OCI-LY1 (cell line): Measurements from ENCODE around the gene CENPT.
"Not testable (repeated sequence)": the region's sequence is repeated elsewhere in the genome, so short reads cannot be mapped to it uniquely, and the experiment has no call there.

Source experiments
- H2AFZ ChIP-seq: fragments of 200-600 bp; sonication (generic), shearing (Covaris generic); 2 replicates; pipeline ENCODE4 v1.6.0; 2014; ENCODE audit warnings: antibody characterized with exemption, mild to moderate bottlenecking, low read length
- H3F3A ChIP-seq: fragments of 200-600 bp; sonication (generic), shearing (Covaris generic); 2 replicates; pipeline ENCODE4 v1.6.0; 2014; ENCODE audit warnings: mild to moderate bottlenecking, antibody characterized with exemption, low read length, moderate library complexity; ENCODE audit not compliant: insufficient read depth
- H3K27ac ChIP-seq: fragments of 200-600 bp; sonication (generic); 2 replicates; pipeline ENCODE4 v1.5.1; 2014; ENCODE audit warnings: low read length, mixed run types, mild to moderate bottlenecking, low read depth; ENCODE audit not compliant: poor library complexity, severe bottlenecking
- H3K27me3 ChIP-seq: fragments of 200-600 bp; sonication (generic); 2 replicates; pipeline ENCODE4 v1.6.0; 2014; ENCODE audit warnings: antibody characterized with exemption, mild to moderate bottlenecking, low read length, moderate library complexity; ENCODE audit not compliant: insufficient read depth
- H3K36me3 ChIP-seq: fragments of 200-600 bp; sonication (generic); 2 replicates; pipeline ENCODE4 v1.6.1; 2014; ENCODE audit warnings: mild to moderate bottlenecking, antibody characterized with exemption, low read length, moderate library complexity, mixed read lengths; ENCODE audit not compliant: insufficient read depth
- H3K4me1 ChIP-seq: fragments of 200-600 bp; sonication (generic); 2 replicates; pipeline ENCODE4 v1.5.1; 2014; ENCODE audit warnings: mild to moderate bottlenecking, low read length, moderate library complexity; ENCODE audit not compliant: insufficient read depth, severe bottlenecking
- H3K4me2 ChIP-seq: fragments of 200-600 bp; sonication (generic), shearing (Covaris generic); 2 replicates; pipeline ENCODE4 v1.6.1; 2014; ENCODE audit warnings: low read length
- H3K4me3 ChIP-seq: fragments of 200-600 bp; sonication (generic); 2 replicates; pipeline ENCODE4 v1.5.1; 2014; ENCODE audit warnings: low read length, low read depth, mild to moderate bottlenecking, mixed read lengths; ENCODE audit not compliant: poor library complexity, severe bottlenecking
- H3K79me2 ChIP-seq: fragments of 200-600 bp; shearing (Covaris generic); 2 replicates; pipeline ENCODE4 v1.6.1; 2016; ENCODE audit warnings: mixed run types, low read length, mixed read lengths; ENCODE audit not compliant: insufficient read depth
- H3K9ac ChIP-seq: fragments of 200-600 bp; sonication (generic), shearing (Covaris generic); 2 replicates; pipeline ENCODE4 v1.6.1; 2014; ENCODE audit warnings: mild to moderate bottlenecking, low read length, mixed read lengths
- H3K9me2 ChIP-seq: fragments of 200-600 bp; sonication (generic), shearing (Covaris generic); 2 replicates; pipeline ENCODE4 v1.6.1; 2014; ENCODE audit warnings: low read depth, mild to moderate bottlenecking, low read length, mixed read lengths
- H3K9me3 ChIP-seq: fragments of 200-600 bp; shearing (Covaris generic); 2 replicates; pipeline ENCODE4 v1.6.1; 2014; ENCODE audit warnings: low read length, mixed read lengths
- H4K20me1 ChIP-seq: fragments of 200-600 bp; sonication (generic), shearing (Covaris generic); 2 replicates; pipeline ENCODE4 v1.6.0; 2016; ENCODE audit warnings: mild to moderate bottlenecking, low read length; ENCODE audit not compliant: insufficient read depth
- EZH2 ChIP-seq: fragments of 200-600 bp; sonication (generic), shearing (Covaris generic); IDR thresholded peaks from 2 replicates; pipeline ENCODE4 v1.8.0; 2017; ENCODE audit warnings: borderline replicate concordance, mixed run types, mild to moderate bottlenecking, antibody characterized with exemption, low read length, moderate library complexity, mixed read lengths
- TF ChIP-seq, protein P1 (sequence below): fragments of 200-600 bp; sonication (generic), shearing (Covaris generic); IDR thresholded peaks from 2 replicates; pipeline ENCODE4 v1.5.1; 2017; ENCODE audit warnings: mild to moderate bottlenecking, antibody characterized with exemption, low read length, moderate library complexity, mixed read lengths

The CENPT gene

DNA sequence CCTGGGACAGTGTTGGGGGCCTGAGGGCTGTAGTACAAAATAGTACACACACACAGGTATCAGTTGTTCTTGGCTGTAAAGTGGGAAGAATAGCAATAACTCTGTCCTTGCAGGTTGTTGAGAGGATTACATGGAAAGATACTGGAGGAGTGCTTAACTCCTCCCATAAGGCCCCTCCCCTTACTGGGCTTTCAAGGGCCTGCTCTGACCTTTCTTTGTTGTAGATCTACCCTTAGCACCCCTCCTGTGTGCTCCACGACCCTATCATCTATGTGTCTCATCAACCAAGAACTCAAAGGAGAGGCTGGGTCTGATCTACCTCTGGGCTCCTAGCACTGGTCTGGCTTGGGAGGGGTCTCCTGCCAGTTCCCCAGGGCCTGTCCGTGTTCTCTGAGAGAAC is 17.1 kb upstream of the CENPT start:
- no peak overlapping the region for H3K4me2 ChIP-seq
- no peak overlapping the region for H3K27ac ChIP-seq
- H3K4me1 ChIP-seq, result no peaks in the 10 kb centered on the region
- H3K36me3 ChIP-seq, result peaks cover 73% of the 10 kb centered on the region
- no peak overlapping the region for H3K9ac ChIP-seq
- no peaks in the 10 kb centered on the region for H3K27me3 ChIP-seq
- no peaks in the 10 kb centered on the region for H3K9me2 ChIP-seq
- no peak for TF ChIP-seq EZH2
- TF ChIP-seq, protein P1, sequence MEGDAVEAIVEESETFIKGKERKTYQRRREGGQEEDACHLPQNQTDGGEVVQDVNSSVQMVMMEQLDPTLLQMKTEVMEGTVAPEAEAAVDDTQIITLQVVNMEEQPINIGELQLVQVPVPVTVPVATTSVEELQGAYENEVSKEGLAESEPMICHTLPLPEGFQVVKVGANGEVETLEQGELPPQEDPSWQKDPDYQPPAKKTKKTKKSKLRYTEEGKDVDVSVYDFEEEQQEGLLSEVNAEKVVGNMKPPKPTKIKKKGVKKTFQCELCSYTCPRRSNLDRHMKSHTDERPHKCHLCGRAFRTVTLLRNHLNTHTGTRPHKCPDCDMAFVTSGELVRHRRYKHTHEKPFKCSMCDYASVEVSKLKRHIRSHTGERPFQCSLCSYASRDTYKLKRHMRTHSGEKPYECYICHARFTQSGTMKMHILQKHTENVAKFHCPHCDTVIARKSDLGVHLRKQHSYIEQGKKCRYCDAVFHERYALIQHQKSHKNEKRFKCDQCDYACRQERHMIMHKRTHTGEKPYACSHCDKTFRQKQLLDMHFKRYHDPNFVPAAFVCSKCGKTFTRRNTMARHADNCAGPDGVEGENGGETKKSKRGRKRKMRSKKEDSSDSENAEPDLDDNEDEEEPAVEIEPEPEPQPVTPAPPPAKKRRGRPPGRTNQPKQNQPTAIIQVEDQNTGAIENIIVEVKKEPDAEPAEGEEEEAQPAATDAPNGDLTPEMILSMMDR, result no peak
- no peaks in the 10 kb centered on the region for H3K9me3 ChIP-seq
- H3K4me3 ChIP-seq, result no peak overlapping the region
- H3F3A ChIP-seq, result no peaks in the 10 kb centered on the region
- no peaks in the 10 kb centered on the region for H4K20me1 ChIP-seq
- H3K79me2 ChIP-seq, result peaks cover 29% of the 10 kb centered on the region
- H2AFZ ChIP-seq, result no peak overlapping the region

DNA sequence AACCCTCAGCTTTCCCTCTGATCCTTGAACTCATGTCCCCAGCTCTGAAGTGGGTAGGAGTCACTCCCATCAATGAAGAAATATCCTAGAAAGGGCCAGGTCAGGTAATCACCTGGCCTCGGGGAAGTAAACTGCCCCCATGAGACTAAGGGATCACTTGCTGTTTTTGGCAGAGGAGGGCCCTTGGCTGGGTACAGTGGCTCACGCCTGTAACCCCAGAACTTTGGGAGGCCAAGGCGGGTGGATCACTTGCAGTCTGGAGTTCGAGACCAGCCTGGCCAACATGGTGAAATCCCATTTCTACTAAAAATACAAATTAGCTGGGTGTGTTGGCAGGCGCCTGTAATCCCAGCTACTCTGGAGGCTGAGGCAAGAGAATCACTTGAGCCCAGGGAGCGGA is 16.6 kb upstream of the CENPT start:
- Histone ChIP-seq H3K79me2 (peaks cover 31% of the 10 kb centered on the region), H3K36me3 (peaks cover 73% of the 10 kb centered on the region)
- H3K9me3 ChIP-seq, H3F3A ChIP-seq, H3K9me2 ChIP-seq, H3K27ac ChIP-seq, H3K4me1 ChIP-seq, H2AFZ ChIP-seq, H3K4me2 ChIP-seq, H4K20me1 ChIP-seq, H3K27me3 ChIP-seq, H3K9ac ChIP-seq, H3K4me3 ChIP-seq: not testable (repeated sequence)

DNA sequence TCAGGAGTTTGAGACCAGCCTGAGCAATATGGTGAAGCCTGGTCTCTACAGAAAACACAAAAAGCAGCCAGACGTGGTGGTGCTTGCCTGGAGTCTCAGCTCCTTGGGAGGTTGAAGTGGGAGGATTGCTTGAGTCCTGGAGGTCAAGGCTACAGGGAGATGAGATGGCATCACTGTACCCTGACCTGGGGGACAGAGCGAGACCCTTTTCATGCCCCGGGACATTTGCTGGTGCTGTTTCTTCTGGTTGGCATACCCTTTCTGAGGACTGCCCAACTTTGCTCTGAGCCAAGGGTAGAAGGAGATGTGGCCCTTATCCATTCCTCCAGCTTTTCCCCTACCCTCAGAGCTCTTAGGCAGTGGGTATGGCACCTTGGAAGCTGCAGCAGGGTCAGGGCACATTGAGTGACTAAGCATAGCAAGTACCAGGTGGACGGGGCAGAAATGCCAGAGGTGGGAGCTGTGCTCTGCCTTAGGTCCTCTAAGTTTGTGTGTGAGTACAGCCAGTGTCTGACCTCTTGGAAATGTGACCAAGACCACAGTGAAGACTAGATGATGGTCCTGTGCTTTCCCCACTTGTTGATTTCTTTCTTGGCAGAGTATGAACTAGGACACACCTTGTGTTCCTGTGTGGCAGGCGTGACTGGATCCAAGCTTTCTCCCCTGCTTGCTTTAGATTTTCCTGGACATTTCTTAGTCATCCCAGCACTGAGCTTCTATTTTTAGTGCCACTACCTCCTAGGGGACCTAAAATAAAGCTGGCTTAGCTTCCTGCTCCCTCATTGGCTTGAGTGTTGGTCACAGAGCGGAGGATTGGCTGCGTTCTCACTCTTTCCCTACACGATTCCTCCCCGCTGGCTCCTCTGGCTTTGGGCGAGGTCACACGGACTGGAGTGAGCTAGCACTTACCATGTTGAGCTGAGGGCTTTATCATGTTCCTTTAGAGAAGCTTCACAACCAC is 15.4 kb upstream of the CENPT start:
- Histone ChIP-seq H3K9ac (no peak overlapping the region), H3K4me3 (no peak overlapping the region), H3F3A (no peaks in the 10 kb centered on the region), H4K20me1 (no peaks in the 10 kb centered on the region), H3K4me1 (no peaks in the 10 kb centered on the region), H2AFZ (no peak overlapping the region), H3K79me2 (peaks cover 42% of the 10 kb centered on the region), H3K36me3 (peaks cover 62% of the 10 kb centered on the region), H3K9me2 (no peaks in the 10 kb centered on the region), H3K27me3 (no peaks in the 10 kb centered on the region), H3K4me2 (no peak overlapping the region), H3K27ac (no peak overlapping the region), H3K9me3 (no peaks in the 10 kb centered on the region)
- no peak for TF ChIP-seq EZH2
- TF ChIP-seq, protein P1, result no peak

DNA sequence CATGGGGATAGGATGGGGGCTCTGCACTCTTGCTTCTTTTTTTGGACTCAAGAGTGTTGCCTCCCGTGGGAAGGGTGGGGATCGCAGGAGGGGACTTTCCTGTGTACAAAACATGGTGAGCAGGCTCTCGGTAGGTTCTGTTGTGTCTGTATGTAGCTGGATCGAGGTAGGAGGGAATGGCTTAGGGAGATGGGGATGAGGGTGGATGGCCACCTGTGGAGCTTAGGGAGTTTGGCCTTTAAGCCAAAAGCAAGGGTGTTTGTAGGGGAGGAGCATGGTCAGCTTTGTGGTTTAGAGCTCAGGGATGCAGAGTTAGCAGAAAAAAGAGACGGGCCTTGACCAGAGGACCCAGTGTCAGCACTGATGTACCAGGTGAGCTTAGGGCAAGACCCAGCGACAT is 14.4 kb upstream of the CENPT start:
- Histone ChIP-seq H3K27ac (no peak overlapping the region), H3K27me3 (no peaks in the 10 kb centered on the region), H3K9ac (no peak overlapping the region), H3K9me2 (no peaks in the 10 kb centered on the region), H3K4me1 (no peaks in the 10 kb centered on the region), H3K4me2 (no peak overlapping the region), H3K36me3 (peaks cover 52% of the 10 kb centered on the region; the same call in 1 of the 2 replicates), H2AFZ (no peak overlapping the region), H3K9me3 (no peaks in the 10 kb centered on the region), H4K20me1 (no peaks in the 10 kb centered on the region), H3K4me3 (no peak overlapping the region), H3F3A (no peaks in the 10 kb centered on the region), H3K79me2 (peaks cover 51% of the 10 kb centered on the region)
- TF ChIP-seq, protein P1, result no peak
- no peak for TF ChIP-seq EZH2
